Measurements from ENCODE around the gene ANO10. TPM values are rescaled to one million over a fixed set of nuclear protein-coding genes. Genes with fewer than 3 reads are reported as not detected.

ANO10 gene
- total and polyA plus RNA-seq, 4 donors, result 19.9 to 33.2 (median 25.3) TPM

- no peak overlapping the region for H3K9ac ChIP-seq (ENCODE audit: insufficient read depth in 1 of 2, low read length in 2 of 2)
- no peak for ATAC-seq (ENCODE audit: insufficient read depth, low FRiP score)
These were observed 7.4 kb upstream of the ANO10 start for GRCh38 chr3:43629257-43629656.

DNA sequence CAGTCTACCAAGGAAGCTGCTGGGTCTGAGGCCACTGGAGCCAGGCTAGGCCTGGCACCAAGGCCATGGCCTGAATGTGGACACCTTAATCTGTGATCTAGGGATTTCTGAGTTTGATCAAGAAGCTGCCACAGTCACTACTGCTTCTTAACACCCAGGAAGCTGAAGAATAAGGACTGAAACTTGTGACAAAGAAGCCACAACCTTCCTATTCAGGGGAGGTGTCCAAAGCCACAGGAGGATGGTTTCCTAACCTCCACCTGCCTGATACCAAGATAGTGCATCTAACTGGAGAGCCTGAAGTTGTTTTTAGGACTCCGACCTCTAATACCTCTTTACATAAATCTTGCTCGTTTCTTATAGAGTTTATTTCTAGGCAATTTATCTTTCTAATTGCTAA, 5.5 kb upstream of the ANO10 start:
- Histone ChIP-seq H3K36me3 (ENCODE audit: control insufficient read depth in 4 of 4, insufficient read depth in 4 of 4, low read length in 4 of 4) (no peaks in the 10 kb centered on the region), H3K9me3 (ENCODE audit: control insufficient read depth in 4 of 4, insufficient read depth in 3 of 4, low read length in 3 of 4) (no peaks in the 10 kb centered on the region), H3K27ac (ENCODE audit: low read depth in 1 of 2, low read length in 1 of 2) (no peak overlapping the region), H3K27me3 (ENCODE audit: control insufficient read depth in 3 of 3, insufficient read depth in 3 of 3, low read length in 2 of 3) (no peaks in the 10 kb centered on the region), H3K9ac (ENCODE audit: insufficient read depth in 1 of 2, low read length in 2 of 2) (no peak overlapping the region), H3K4me1 (ENCODE audit: control insufficient read depth in 5 of 5, insufficient read depth in 5 of 5, low read length in 5 of 5) (peaks cover 0 to 6% (median 3%) of the 10 kb centered on the region in 5 donors), H3K4me3 (no peak overlapping the region)
- 82 to 89% methylated on average over 2 of the region's 2 CpGs for WGBS, 2 donors
- TF ChIP-seq, protein P1, sequence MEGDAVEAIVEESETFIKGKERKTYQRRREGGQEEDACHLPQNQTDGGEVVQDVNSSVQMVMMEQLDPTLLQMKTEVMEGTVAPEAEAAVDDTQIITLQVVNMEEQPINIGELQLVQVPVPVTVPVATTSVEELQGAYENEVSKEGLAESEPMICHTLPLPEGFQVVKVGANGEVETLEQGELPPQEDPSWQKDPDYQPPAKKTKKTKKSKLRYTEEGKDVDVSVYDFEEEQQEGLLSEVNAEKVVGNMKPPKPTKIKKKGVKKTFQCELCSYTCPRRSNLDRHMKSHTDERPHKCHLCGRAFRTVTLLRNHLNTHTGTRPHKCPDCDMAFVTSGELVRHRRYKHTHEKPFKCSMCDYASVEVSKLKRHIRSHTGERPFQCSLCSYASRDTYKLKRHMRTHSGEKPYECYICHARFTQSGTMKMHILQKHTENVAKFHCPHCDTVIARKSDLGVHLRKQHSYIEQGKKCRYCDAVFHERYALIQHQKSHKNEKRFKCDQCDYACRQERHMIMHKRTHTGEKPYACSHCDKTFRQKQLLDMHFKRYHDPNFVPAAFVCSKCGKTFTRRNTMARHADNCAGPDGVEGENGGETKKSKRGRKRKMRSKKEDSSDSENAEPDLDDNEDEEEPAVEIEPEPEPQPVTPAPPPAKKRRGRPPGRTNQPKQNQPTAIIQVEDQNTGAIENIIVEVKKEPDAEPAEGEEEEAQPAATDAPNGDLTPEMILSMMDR (IDR thresholded peaks at IDR 0.05; ENCODE audit: control extremely low read depth, extremely low read depth), result no peak
- no peak for ATAC-seq (ENCODE audit: insufficient read depth, low FRiP score)
- DNase-seq, result no peak

More at GRCh38 chr3:43629257-43629656, 7.4 kb upstream of the ANO10 start:
- no peaks in the 10 kb centered on the region for H3K36me3 ChIP-seq (ENCODE audit: control insufficient read depth in 4 of 4, insufficient read depth in 4 of 4, low read length in 4 of 4)
- H3K9me3 ChIP-seq (ENCODE audit: control insufficient read depth in 4 of 4, insufficient read depth in 3 of 4, low read length in 3 of 4), result no peaks in the 10 kb centered on the region
- no peak for DNase-seq
- no peak overlapping the region for H3K27ac ChIP-seq (ENCODE audit: low read depth in 1 of 2, low read length in 1 of 2)
- TF ChIP-seq, protein P1 (IDR thresholded peaks at IDR 0.05; ENCODE audit: control extremely low read depth, extremely low read depth), result no peak
- H3K27me3 ChIP-seq (ENCODE audit: control insufficient read depth in 3 of 3, insufficient read depth in 3 of 3, low read length in 2 of 3), result no peaks in the 10 kb centered on the region
- no peak overlapping the region for H3K4me3 ChIP-seq
- H3K4me1 ChIP-seq (ENCODE audit: control insufficient read depth in 5 of 5, insufficient read depth in 5 of 5, low read length in 5 of 5), result no peaks in the 10 kb centered on the region

GRCh38 chr3:43624619-43625305, 3.0 kb upstream of the ANO10 start:
- Histone ChIP-seq H3K27me3 (ENCODE audit: control insufficient read depth in 3 of 3, insufficient read depth in 3 of 3, low read length in 2 of 3) (no peaks in the 10 kb centered on the region), H3K27ac (ENCODE audit: low read depth in 1 of 2, low read length in 1 of 2) (no peak overlapping the region), H3K9ac (ENCODE audit: insufficient read depth in 1 of 2, low read length in 2 of 2) (no peak overlapping the region), H3K36me3 (ENCODE audit: control insufficient read depth in 4 of 4, insufficient read depth in 4 of 4, low read length in 4 of 4) (no peaks in the 10 kb centered on the region), H3K4me1 (ENCODE audit: control insufficient read depth in 5 of 5, insufficient read depth in 5 of 5, low read length in 5 of 5) (peaks cover 0 to 7% (median 3%) of the 10 kb centered on the region in 5 donors), H3K9me3 (ENCODE audit: control insufficient read depth in 4 of 4, insufficient read depth in 3 of 4, low read length in 3 of 4) (no peaks in the 10 kb centered on the region), H3K4me3 (no peak overlapping the region)
- 92% methylated on average over 6 of the region's 6 CpGs for WGBS, 2 donors
- DNase-seq, result no peak
- TF ChIP-seq, protein P1 (IDR thresholded peaks at IDR 0.05; ENCODE audit: control extremely low read depth, extremely low read depth), result no peak
- no peak for ATAC-seq (ENCODE audit: insufficient read depth, low FRiP score)
